ENCODE measurements around the gene C22orf39. TPM values are rescaled to one million over a fixed set of nuclear protein-coding genes. Genes with fewer than 3 reads are reported as not detected.

C22orf39 gene
- total and polyA plus RNA-seq, 10 of the 15 experiments (the other 5 are each of a cell fraction or from before 2014, with no cell fraction given): 6.7 to 47.0 (median 26.5) TPM

- H3K4me3 ChIP-seq: no peak overlapping the region
- FAIRE-seq (no peak), DNase-seq (ENCODE audit: low read depth, low spot score) (no peak), ATAC-seq (no peak)
- no peak overlapping the region for H3K4me2 ChIP-seq (ENCODE audit: control insufficient read depth, insufficient read depth)
- no peaks in the 10 kb centered on the region for H3K27me3 ChIP-seq (replicated peaks in 1 of 2; ENCODE audit: control insufficient read depth in 2 of 2, insufficient read depth in 2 of 2, low read length in 1 of 2)
- TF ChIP-seq, protein P1, sequence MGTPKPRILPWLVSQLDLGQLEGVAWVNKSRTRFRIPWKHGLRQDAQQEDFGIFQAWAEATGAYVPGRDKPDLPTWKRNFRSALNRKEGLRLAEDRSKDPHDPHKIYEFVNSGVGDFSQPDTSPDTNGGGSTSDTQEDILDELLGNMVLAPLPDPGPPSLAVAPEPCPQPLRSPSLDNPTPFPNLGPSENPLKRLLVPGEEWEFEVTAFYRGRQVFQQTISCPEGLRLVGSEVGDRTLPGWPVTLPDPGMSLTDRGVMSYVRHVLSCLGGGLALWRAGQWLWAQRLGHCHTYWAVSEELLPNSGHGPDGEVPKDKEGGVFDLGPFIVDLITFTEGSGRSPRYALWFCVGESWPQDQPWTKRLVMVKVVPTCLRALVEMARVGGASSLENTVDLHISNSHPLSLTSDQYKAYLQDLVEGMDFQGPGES (IDR thresholded peaks at IDR 0.05): no peak
- TF ChIP-seq EZH2 (IDR thresholded peaks at IDR 0.05; ENCODE audit: borderline replicate concordance, control insufficient read depth, low read depth, low read length) (no peak), SREBF2 (IDR thresholded peaks at IDR 0.05; ENCODE audit: low read length) (no peak)
- in situ Hi-C loops (cut with MboI): no loop called here
- 87% methylated on average over 6 of the region's 6 CpGs for WGBS (ENCODE audit: insufficient coverage, insufficient replicate concordance, low lambda C conversion rate, missing lambda C conversion rate)
- ChIA-PET POLR2A (no interaction called here), SMC1A (ENCODE audit: uncharacterized antibody, unreplicated experiment) (no interaction called here), CTCF (no interaction called here), RAD21 (ENCODE audit: unreplicated experiment) (no interaction called here)
- BruUV-seq (replicated peaks): TSS peak; percentile 28
- no peaks in the 10 kb centered on the region for H4K20me1 ChIP-seq (ENCODE audit: control insufficient read depth, insufficient read depth)
- H3K9ac ChIP-seq (ENCODE audit: control insufficient read depth, insufficient read depth, low read length): no peak overlapping the region
- no peaks in the 10 kb centered on the region for H3K9me3 ChIP-seq (replicated peaks; ENCODE audit: control insufficient read depth, insufficient read depth, low read length)
- no peak overlapping the region for H3K27ac ChIP-seq (ENCODE audit: control insufficient read depth, insufficient read depth)
- no peaks in the 10 kb centered on the region for H3K79me2 ChIP-seq (ENCODE audit: control insufficient read depth, insufficient read depth, low read length)
- peaks cover 4% of the 10 kb centered on the region; the same call in 1 of the 2 replicates for H3K4me1 ChIP-seq (ENCODE audit: control insufficient read depth, insufficient read depth, low read length)
- peaks cover 31 to 43% of the 10 kb centered on the region in 2 experiments; a peak in 3 of 4 replicates for H3K36me3 ChIP-seq (ENCODE audit: control insufficient read depth in 2 of 2, insufficient read depth in 2 of 2, low read length in 1 of 2)
- intact Hi-C loops (cut with micrococcal nuclease; ENCODE audit: unreplicated experiment): no loop called here
- no peak overlapping the region for H2AFZ ChIP-seq (ENCODE audit: control insufficient read depth, low read depth, low read length)
These were observed 6.6 kb upstream of the C22orf39 start for GRCh38 chr22:19454156-19454555.

- no peak overlapping the region for H3K9ac ChIP-seq (ENCODE audit: control insufficient read depth, insufficient read depth, low read length)
- ChIA-PET RAD21 (ENCODE audit: unreplicated experiment) (no interaction called here), SMC1A (ENCODE audit: uncharacterized antibody, unreplicated experiment) (interaction anchor here (0.8 kb wide), 1 partner anchor 34 kb away, joined by 3 read pairs; no protein-coding TSS in a partner anchor), CTCF (no interaction called here), POLR2A (no interaction called here)
- H3K4me2 ChIP-seq (ENCODE audit: control insufficient read depth, insufficient read depth): no peak overlapping the region
- intact Hi-C loops (cut with micrococcal nuclease; ENCODE audit: unreplicated experiment) (no loop called here), in situ Hi-C loops (cut with MboI) (no loop called here)
- no peaks in the 10 kb centered on the region for H4K20me1 ChIP-seq (ENCODE audit: control insufficient read depth, insufficient read depth)
- H3K36me3 ChIP-seq (ENCODE audit: control insufficient read depth in 2 of 2, insufficient read depth in 2 of 2, low read length in 1 of 2): peaks cover 31 to 43% of the 10 kb centered on the region in 2 experiments; a peak in 3 of 4 replicates
- no peaks in the 10 kb centered on the region for H3K9me3 ChIP-seq (replicated peaks; ENCODE audit: control insufficient read depth, insufficient read depth, low read length)
- H3K27ac ChIP-seq (ENCODE audit: control insufficient read depth, insufficient read depth): no peak overlapping the region
- DNase-seq (ENCODE audit: low read depth, low spot score): no peak
- H3K4me3 ChIP-seq: no peak overlapping the region
- 97% methylated on average over 5 of the region's 5 CpGs for WGBS (ENCODE audit: insufficient coverage, insufficient replicate concordance, low lambda C conversion rate, missing lambda C conversion rate)
- H3K4me1 ChIP-seq (ENCODE audit: control insufficient read depth, insufficient read depth, low read length): peaks cover 8% of the 10 kb centered on the region
- FAIRE-seq: no peak
- no peak overlapping the region for H2AFZ ChIP-seq (ENCODE audit: control insufficient read depth, low read depth, low read length)
- H3K27me3 ChIP-seq (replicated peaks in 1 of 2; ENCODE audit: control insufficient read depth in 2 of 2, insufficient read depth in 2 of 2, low read length in 1 of 2): no peaks in the 10 kb centered on the region
- ATAC-seq: no peak
- no peaks in the 10 kb centered on the region for H3K79me2 ChIP-seq (ENCODE audit: control insufficient read depth, insufficient read depth, low read length)
- no TSS peak for BruUV-seq (replicated peaks)
- TF ChIP-seq CHD4 (IDR thresholded peaks at IDR 0.05) (no peak), NFYA (IDR thresholded peaks at IDR 0.05; ENCODE audit: borderline replicate concordance, low read depth, low read length) (no peak), ZNF592 (IDR thresholded peaks at IDR 0.05) (no peak), POLR2AphosphoS5 (IDR thresholded peaks at IDR 0.05; ENCODE audit: low read length) (no peak), FOXK2 (IDR thresholded peaks at IDR 0.05) (no peak)
These were observed 6.2 kb upstream of the C22orf39 start for GRCh38 chr22:19453718-19454117.
